Choroid plexus epithelial cell (primary cell): Measurements from ENCODE around the gene MRPL24.

Experiments used
- DNase-seq: peaks from one replicate; pipeline ENCODE4 v3.0.0-alpha.2; 2010; ENCODE audit warnings: low read depth
- H3K4me3 ChIP-seq: 2 replicates; pipeline ENCODE4 v1.5.1; 2011; ENCODE audit warnings: low read depth, mild to moderate bottlenecking, control low read depth, low read length, moderate library complexity
- CTCF ChIP-seq: conservative IDR thresholded peaks from 2 replicates; pipeline ENCODE4 v1.5.1; 2011; ENCODE audit warnings: low read depth, mild to moderate bottlenecking, control low read depth, inconsistent platforms, low read length, moderate library complexity

Gene MRPL24

GRCh38 chr1:156740741-156741480, at the start of gene MRPL24:
Gene MRPL24 (minus strand): TSS chr1:156741088. CDS start chr1:156738704, 2,384 bp downstream.
- DNase-seq, result peak; percentile 100
- H3K4me3 ChIP-seq, result peak within 1 kb of the TSS; percentile 91
- no peak for TF ChIP-seq CTCF

- no peak for TF ChIP-seq CTCF
- no peak overlapping the region for H3K4me3 ChIP-seq
- no peak for DNase-seq
Observed at GRCh38 chr1:156789621-156790318, 48.9 kb upstream of the MRPL24 start.

GRCh38 chr1:156788136-156788535, 47.2 kb upstream of the MRPL24 start:
- no peak overlapping the region for H3K4me3 ChIP-seq
- no peak for DNase-seq
- no peak for TF ChIP-seq CTCF

GRCh38 chr1:156786640-156787039, 45.8 kb upstream of the MRPL24 start:
- no peak for TF ChIP-seq CTCF
- H3K4me3 ChIP-seq, result no peak overlapping the region
- DNase-seq, result no peak

GRCh38 chr1:156785458-156785857, 44.6 kb upstream of the MRPL24 start:
- no peak for DNase-seq
- H3K4me3 ChIP-seq, result no peak overlapping the region
- TF ChIP-seq CTCF, result no peak

GRCh38 chr1:156781585-156782186, 40.8 kb upstream of the MRPL24 start:
- peak; percentile 57 for DNase-seq
- H3K4me3 ChIP-seq, result no peak overlapping the region
- no peak for TF ChIP-seq CTCF
